Measurements from ENCODE around the gene FAM120A.

Gene FAM120A

GRCh38 chr9:93613174-93613573 lies 161.7 kb downstream of the FAM120A start:
- H3K4me3 ChIP-seq (ENCODE audit: low read depth, low read length), result no peak overlapping the region
- TF ChIP-seq, protein P1, sequence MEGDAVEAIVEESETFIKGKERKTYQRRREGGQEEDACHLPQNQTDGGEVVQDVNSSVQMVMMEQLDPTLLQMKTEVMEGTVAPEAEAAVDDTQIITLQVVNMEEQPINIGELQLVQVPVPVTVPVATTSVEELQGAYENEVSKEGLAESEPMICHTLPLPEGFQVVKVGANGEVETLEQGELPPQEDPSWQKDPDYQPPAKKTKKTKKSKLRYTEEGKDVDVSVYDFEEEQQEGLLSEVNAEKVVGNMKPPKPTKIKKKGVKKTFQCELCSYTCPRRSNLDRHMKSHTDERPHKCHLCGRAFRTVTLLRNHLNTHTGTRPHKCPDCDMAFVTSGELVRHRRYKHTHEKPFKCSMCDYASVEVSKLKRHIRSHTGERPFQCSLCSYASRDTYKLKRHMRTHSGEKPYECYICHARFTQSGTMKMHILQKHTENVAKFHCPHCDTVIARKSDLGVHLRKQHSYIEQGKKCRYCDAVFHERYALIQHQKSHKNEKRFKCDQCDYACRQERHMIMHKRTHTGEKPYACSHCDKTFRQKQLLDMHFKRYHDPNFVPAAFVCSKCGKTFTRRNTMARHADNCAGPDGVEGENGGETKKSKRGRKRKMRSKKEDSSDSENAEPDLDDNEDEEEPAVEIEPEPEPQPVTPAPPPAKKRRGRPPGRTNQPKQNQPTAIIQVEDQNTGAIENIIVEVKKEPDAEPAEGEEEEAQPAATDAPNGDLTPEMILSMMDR (IDR thresholded peaks at IDR 0.05; ENCODE audit: borderline replicate concordance, insufficient read depth, low read depth, low read length), result no peak

DNA sequence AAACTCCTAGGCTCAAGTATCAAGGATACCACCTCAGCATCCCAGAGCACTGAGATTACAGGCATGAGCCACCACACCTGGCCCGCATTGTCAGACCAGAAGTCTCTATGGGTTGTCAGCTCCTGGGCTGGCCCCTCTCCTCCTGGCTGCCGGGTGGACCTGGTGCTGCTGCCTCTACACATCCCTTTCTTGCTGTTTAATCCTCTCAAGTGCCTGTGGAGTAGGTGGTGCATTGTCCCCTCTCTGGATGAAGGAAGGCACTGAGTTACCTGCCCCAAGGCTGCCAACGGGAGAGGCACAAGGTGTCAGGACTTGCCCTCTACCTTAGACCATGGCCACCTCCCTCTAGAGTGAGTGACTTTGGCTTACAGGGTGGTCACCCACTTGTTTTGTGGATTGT lies 162.3 kb downstream of the FAM120A start:
- H3K4me3 ChIP-seq (ENCODE audit: low read depth, low read length), result no peak overlapping the region
- TF ChIP-seq, protein P1 (IDR thresholded peaks at IDR 0.05; ENCODE audit: borderline replicate concordance, insufficient read depth, low read depth, low read length), result no peak

- TF ChIP-seq, protein P1 (IDR thresholded peaks at IDR 0.05; ENCODE audit: borderline replicate concordance, insufficient read depth, low read depth, low read length), result no peak
- no peak overlapping the region for H3K4me3 ChIP-seq (ENCODE audit: low read depth, low read length)
Observed at GRCh38 chr9:93614830-93615468, 163.5 kb downstream of the FAM120A start.
